Activated T-helper 1 cell treated with anti-CD3 and anti-CD28 coated beads, Interleukin-12 subunit alpha, Interleukin-12 subunit beta, Interleukin-2, Interleukin-4 antibody, amounts not matched to agents 30 ng/mL and 10 ng/mL and 1 ng/mL, durations not matched to agents 14 hours and 24 hours and 36 hours (primary cell): ENCODE results near the gene VDAC1. TPM values are rescaled to one million over a fixed set of nuclear protein-coding genes. Genes with fewer than 3 reads are reported as not detected.
"Not testable (repeated sequence)": the region's sequence is repeated elsewhere in the genome, so short reads cannot be mapped to it uniquely, and the experiment has no call there.

ENCODE experiments used
- DNase-seq: peaks from one replicate; pipeline ENCODE4 v3.0.0; 2021; ENCODE audit warnings: low spot score
- H3K27ac Mint-ChIP-seq: one replicate; pipeline ENCODE4 v1.8.0; 2021; ENCODE audit warnings: mild to moderate bottlenecking, mixed read lengths
- H3K27me3 Mint-ChIP-seq: one replicate; pipeline ENCODE4 v1.8.0; 2022; ENCODE audit warnings: mild to moderate bottlenecking, moderate library complexity, mixed read lengths; ENCODE audit not compliant: insufficient read depth
- H3K36me3 Mint-ChIP-seq: one replicate; pipeline ENCODE4 v1.8.0; 2021; ENCODE audit warnings: low read depth, mixed read lengths
- H3K4me1 Mint-ChIP-seq: one replicate; pipeline ENCODE4 v1.8.0; 2021; ENCODE audit warnings: low read depth, mixed read lengths
- H3K4me3 Mint-ChIP-seq: one replicate; pipeline ENCODE4 v1.8.0; 2021; ENCODE audit warnings: mild to moderate bottlenecking, moderate library complexity, mixed read lengths
- H3K9me3 Mint-ChIP-seq: one replicate; pipeline ENCODE4 v1.8.0; 2021; ENCODE audit warnings: mixed read lengths
- intact Hi-C: fragments of 100-400 bp; cut with micrococcal nuclease; formaldehyde crosslinking; loops from one replicate; pipeline ENCODE4 v1.15.1; 2024
- total RNA-seq: library from RNA; stranded (reverse); gene quantifications from 2 replicates; pipeline ENCODE4 v1.2.3, GENCODE V29; 2022

VDAC1 gene
- total RNA-seq, 1 donor from 2014 or later: 440 TPM

- not testable (repeated sequence) for H3K27me3 Mint-ChIP-seq, DNase-seq, H3K27ac Mint-ChIP-seq, H3K36me3 Mint-ChIP-seq, H3K4me3 Mint-ChIP-seq, H3K9me3 Mint-ChIP-seq
- peaks cover 40% of the 10 kb centered on the region for H3K4me1 Mint-ChIP-seq
- intact Hi-C loops: loop anchor here (10.0 kb wide), 1 partner anchor 321 kb away; the partner anchor contains the start of gene FSTL4
Measured at GRCh38 chr5:133935991-133936650, 68.7 kb downstream of the VDAC1 start.

GRCh38 chr5:133935667-133935940 is 69.2 kb downstream of the VDAC1 start:
- Mint-ChIP-seq H3K4me1 (peaks cover 45% of the 10 kb centered on the region), H3K27me3 (no peaks in the 10 kb centered on the region), H3K36me3 (no peaks in the 10 kb centered on the region), H3K27ac (no peak overlapping the region), H3K9me3 (no peaks in the 10 kb centered on the region), H3K4me3 (no peak overlapping the region)
- intact Hi-C loops: loop anchor here (10.0 kb wide), 1 partner anchor 321 kb away; the partner anchor contains the start of gene FSTL4
- DNase-seq: no peak

GRCh38 chr5:133934822-133935666 is 69.7 kb downstream of the VDAC1 start:
- Mint-ChIP-seq H3K27ac (no peak overlapping the region), H3K36me3 (no peaks in the 10 kb centered on the region), H3K27me3 (peaks cover 2% of the 10 kb centered on the region), H3K9me3 (no peaks in the 10 kb centered on the region), H3K4me3 (no peak overlapping the region), H3K4me1 (peaks cover 51% of the 10 kb centered on the region)
- intact Hi-C loops: loop anchor here (10.0 kb wide), 1 partner anchor 320 kb away; the partner anchor contains the start of gene FSTL4
- DNase-seq: no peak

GRCh38 chr5:133934311-133934710 is 70.5 kb downstream of the VDAC1 start:
- H3K36me3 Mint-ChIP-seq: no peaks in the 10 kb centered on the region
- peaks cover 2% of the 10 kb centered on the region for H3K27me3 Mint-ChIP-seq
- no peak for DNase-seq
- H3K4me1 Mint-ChIP-seq: peaks cover 52% of the 10 kb centered on the region
- H3K9me3 Mint-ChIP-seq: no peaks in the 10 kb centered on the region
- peak overlapping the region; percentile 61 for H3K27ac Mint-ChIP-seq
- H3K4me3 Mint-ChIP-seq: no peak overlapping the region
- intact Hi-C loops: loop anchor here (10.0 kb wide), 1 partner anchor 320 kb away; the partner anchor contains the start of gene FSTL4

GRCh38 chr5:133933670-133934295 is 71.0 kb downstream of the VDAC1 start:
- H3K36me3 Mint-ChIP-seq: no peaks in the 10 kb centered on the region
- H3K4me3 Mint-ChIP-seq: no peak overlapping the region
- intact Hi-C loops: loop anchor here (10.0 kb wide), 1 partner anchor 319 kb away; the partner anchor contains the start of gene FSTL4
- DNase-seq: no peak
- H3K27ac Mint-ChIP-seq: peak overlapping the region; percentile 68
- H3K27me3 Mint-ChIP-seq: peaks cover 2% of the 10 kb centered on the region
- H3K9me3 Mint-ChIP-seq: no peaks in the 10 kb centered on the region
- peaks cover 52% of the 10 kb centered on the region for H3K4me1 Mint-ChIP-seq

GRCh38 chr5:133933169-133933509 is 71.6 kb downstream of the VDAC1 start:
- H3K4me1 Mint-ChIP-seq: peaks cover 54% of the 10 kb centered on the region
- peaks cover 2% of the 10 kb centered on the region for H3K27me3 Mint-ChIP-seq
- H3K36me3 Mint-ChIP-seq: no peaks in the 10 kb centered on the region
- H3K4me3 Mint-ChIP-seq: no peak overlapping the region
- intact Hi-C loops: loop anchor here (10.0 kb wide), 1 partner anchor 318 kb away; the partner anchor contains the start of gene FSTL4
- no peak for DNase-seq
- H3K27ac Mint-ChIP-seq: peak overlapping the region; percentile 68
- no peaks in the 10 kb centered on the region for H3K9me3 Mint-ChIP-seq

- no peaks in the 10 kb centered on the region for H3K9me3 Mint-ChIP-seq
- H3K27ac Mint-ChIP-seq: peak overlapping the region; percentile 68
- no peak for DNase-seq
- peaks cover 58% of the 10 kb centered on the region for H3K4me1 Mint-ChIP-seq
- H3K27me3 Mint-ChIP-seq: peaks cover 2% of the 10 kb centered on the region
- H3K4me3 Mint-ChIP-seq: no peak overlapping the region
- no peaks in the 10 kb centered on the region for H3K36me3 Mint-ChIP-seq
- intact Hi-C loops: loop anchor here (10.0 kb wide), 1 partner anchor 318 kb away; the partner anchor contains the start of gene FSTL4
Measured at GRCh38 chr5:133932441-133933168, 72.2 kb downstream of the VDAC1 start.

- DNase-seq: no peak
- Mint-ChIP-seq H3K27ac (peak overlapping the region; percentile 81), H3K4me1 (peaks cover 58% of the 10 kb centered on the region), H3K36me3 (no peaks in the 10 kb centered on the region), H3K27me3 (peaks cover 2% of the 10 kb centered on the region), H3K4me3 (no peak overlapping the region), H3K9me3 (no peaks in the 10 kb centered on the region)
- intact Hi-C loops: loop anchor here (2.0 to 10.0 kb wide), 3 partner anchors 57 to 317 kb away; partner anchors contain the start of gene FSTL4
Measured at GRCh38 chr5:133931546-133931945, 73.2 kb downstream of the VDAC1 start.

- intact Hi-C loops: loop anchor here (1.0 to 10.0 kb wide), 6 partner anchors 11 to 316 kb away; partner anchors contain the start of genes C5orf15 and FSTL4
- H3K9me3 Mint-ChIP-seq: no peaks in the 10 kb centered on the region
- H3K27me3 Mint-ChIP-seq: peaks cover 2% of the 10 kb centered on the region
- peak overlapping the region; percentile 72 for H3K4me3 Mint-ChIP-seq
- no peak for DNase-seq
- no peaks in the 10 kb centered on the region for H3K36me3 Mint-ChIP-seq
- peaks cover 58% of the 10 kb centered on the region for H3K4me1 Mint-ChIP-seq
- H3K27ac Mint-ChIP-seq: peak overlapping the region; percentile 99
Measured at GRCh38 chr5:133930813-133931090, 74.0 kb downstream of the VDAC1 start.

- intact Hi-C loops: loop anchor here (1.0 to 10.0 kb wide), 6 partner anchors 11 to 315 kb away; partner anchors contain the start of genes C5orf15 and FSTL4
- peaks cover 58% of the 10 kb centered on the region for H3K4me1 Mint-ChIP-seq
- H3K36me3 Mint-ChIP-seq: no peaks in the 10 kb centered on the region
- H3K27me3 Mint-ChIP-seq: peaks cover 4% of the 10 kb centered on the region
- H3K9me3 Mint-ChIP-seq: no peaks in the 10 kb centered on the region
- DNase-seq: peak; percentile 40
- H3K27ac Mint-ChIP-seq: peak overlapping the region; percentile 99
- peak overlapping the region; percentile 72 for H3K4me3 Mint-ChIP-seq
Measured at GRCh38 chr5:133930061-133930812, 74.5 kb downstream of the VDAC1 start.

- peak overlapping the region; percentile 59 for H3K4me3 Mint-ChIP-seq
- intact Hi-C loops: no loop called here
- no peaks in the 10 kb centered on the region for H3K9me3 Mint-ChIP-seq
- no peaks in the 10 kb centered on the region for H3K36me3 Mint-ChIP-seq
- peak overlapping the region; percentile 99 for H3K27ac Mint-ChIP-seq
- peaks cover 48% of the 10 kb centered on the region for H3K4me1 Mint-ChIP-seq
- DNase-seq: no peak
- peaks cover 10% of the 10 kb centered on the region for H3K27me3 Mint-ChIP-seq
Measured at GRCh38 chr5:133928587-133929393, 76.0 kb downstream of the VDAC1 start.
